Activated CD8-positive, alpha-beta memory T cell treated with anti-CD3 and anti-CD28 coated beads for 24 hours (primary cell): Measurements from ENCODE around the gene DCAF10.
"Not testable (repeated sequence)": the region's sequence is repeated elsewhere in the genome, so short reads cannot be mapped to it uniquely, and the experiment has no call there.

Source experiments
- DNase-seq: peaks from one replicate; pipeline ENCODE4 v3.0.0-alpha.2; 2020

DCAF10 gene, protein sequence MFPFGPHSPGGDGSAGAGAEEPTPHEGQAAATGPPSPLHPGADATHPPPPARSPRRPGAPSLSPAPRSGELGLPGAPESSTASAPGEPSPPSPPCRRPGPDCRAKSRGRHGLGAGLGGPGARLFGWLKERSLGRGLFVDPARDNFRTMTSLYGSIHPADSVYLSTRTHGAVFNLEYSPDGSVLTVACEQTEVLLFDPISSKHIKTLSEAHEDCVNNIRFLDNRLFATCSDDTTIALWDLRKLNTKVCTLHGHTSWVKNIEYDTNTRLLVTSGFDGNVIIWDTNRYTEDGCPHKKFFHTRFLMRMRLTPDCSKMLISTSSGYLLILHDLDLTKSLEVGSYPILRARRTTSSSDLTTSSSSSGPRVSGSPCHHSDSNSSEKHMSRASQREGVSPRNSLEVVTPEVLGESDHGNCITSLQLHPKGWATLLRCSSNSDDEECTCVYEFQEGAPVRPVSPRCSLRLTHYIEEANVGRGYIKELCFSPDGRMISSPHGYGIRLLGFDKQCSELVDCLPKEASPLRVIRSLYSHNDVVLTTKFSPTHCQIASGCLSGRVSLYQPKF

GRCh38 chr9:37800631-37801286, at the start of gene DCAF10:
TSS of gene DCAF10 (plus strand) at chr9:37800797. CDS start at chr9:37800867, 70 bp downstream.
- DNase-seq: peak; percentile 99

DNA sequence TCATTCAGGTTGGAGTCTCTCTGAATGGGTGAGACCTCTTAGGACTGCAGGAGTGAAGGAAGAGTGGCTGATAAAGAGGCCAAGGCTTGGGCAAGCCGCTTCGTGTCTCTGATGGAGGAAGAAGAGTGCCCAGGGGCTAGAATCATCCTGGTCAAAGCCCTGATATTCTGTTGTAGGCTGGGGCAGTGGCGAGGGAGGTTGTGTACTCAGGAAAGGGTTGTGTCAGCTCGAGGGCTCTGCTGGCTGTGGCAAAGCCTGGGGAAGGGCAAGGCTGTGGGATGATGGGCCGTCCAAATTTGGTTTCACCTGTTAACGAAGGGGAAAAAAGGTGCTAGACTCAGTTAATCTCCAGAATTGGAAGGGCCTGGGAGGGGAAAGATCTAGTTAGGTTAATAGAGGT, 49.4 kb upstream of the DCAF10 start:
- DNase-seq: no peak

DNA sequence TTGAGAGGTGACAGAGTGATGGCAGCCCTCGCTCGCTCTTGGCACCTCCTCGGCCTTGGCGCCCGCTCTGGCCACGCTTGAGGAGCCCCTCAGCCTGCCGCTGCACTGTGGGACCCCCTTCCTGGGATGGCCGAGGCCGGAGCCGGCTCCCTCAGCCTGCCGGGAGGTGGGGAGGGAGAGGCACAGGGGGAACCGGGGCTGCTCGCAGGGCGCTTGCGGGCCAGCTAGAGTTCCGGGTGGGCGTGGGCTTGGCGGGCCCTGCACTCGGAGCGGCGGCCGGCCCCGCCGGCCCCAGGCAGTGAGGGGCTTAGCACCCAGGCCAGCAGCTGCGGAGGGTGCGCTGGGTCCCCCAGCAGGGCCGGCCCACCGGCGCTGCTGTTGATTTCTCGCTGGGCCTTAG, 48.9 kb upstream of the DCAF10 start:
- not testable (repeated sequence) for DNase-seq

DNA sequence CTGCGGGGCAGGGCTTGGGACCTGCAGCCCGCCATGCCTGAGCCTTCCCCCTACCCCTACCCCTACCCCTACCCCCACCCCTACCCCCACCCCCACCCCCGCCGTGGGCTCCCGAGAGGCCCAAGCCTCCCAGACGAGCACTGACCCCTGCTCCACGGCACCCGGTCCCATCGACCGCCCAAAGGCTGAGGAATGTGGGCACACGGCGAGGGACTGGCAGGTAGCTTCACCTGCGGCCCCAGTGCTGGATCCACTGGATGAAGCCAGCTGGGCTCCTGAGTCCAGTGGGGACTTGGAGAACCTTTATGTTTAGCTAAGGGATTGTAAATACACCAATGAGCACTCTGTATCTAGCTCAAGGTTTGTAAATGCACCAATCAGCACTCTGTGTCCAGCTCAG, 48.5 kb upstream of the DCAF10 start:
- not testable (repeated sequence) for DNase-seq

- DNase-seq: no peak
Measured at GRCh38 chr9:37752642-37753488, 47.7 kb upstream of the DCAF10 start.

GRCh38 chr9:37753489-37754190, 47.0 kb upstream of the DCAF10 start, which contains the start of gene TRMT10B:
TSS of gene TRMT10B (plus strand) at chr9:37753805. CDS start at chr9:37761932, 8,127 bp downstream.
- DNase-seq: peak; percentile 90

GRCh38 chr9:37758747-37759146, 41.9 kb upstream of the DCAF10 start:
- DNase-seq: no peak

DNA sequence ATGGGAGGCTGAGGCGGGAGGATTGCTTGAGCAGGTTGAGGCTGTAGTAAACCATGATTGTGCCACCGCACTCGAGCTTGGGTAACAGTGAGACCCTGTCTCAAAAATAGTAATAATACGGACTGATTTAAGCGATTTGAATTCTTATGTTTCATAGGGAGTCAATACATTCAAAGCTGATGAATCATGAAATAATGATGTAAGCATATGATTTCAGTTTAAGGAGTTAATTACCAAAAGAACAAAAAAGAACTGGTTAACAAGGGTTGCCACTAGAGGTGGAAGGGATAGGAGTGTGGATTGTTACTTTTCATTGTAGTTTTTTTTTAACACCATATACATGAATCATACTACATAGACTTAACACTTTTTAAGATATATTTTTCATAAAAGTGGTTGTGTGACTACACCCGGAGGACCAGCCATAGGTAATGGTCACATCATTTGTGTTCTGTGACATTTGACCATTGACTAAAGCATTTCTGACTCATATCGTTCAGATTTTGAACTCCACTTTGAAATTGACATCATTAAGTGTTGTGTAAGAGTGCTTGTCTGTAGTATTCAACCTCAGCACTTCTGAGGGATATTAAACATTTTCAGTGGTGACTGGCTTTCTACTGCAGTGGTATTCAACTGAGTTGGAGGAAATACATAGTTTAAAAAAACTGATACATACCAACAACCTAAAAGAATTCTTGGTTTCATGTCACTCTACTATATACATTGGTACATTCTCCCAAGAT, 40.0 kb upstream of the DCAF10 start:
- DNase-seq: no peak

- no peak for DNase-seq
Measured at GRCh38 chr9:37761511-37761910, 39.1 kb upstream of the DCAF10 start.

- not testable (repeated sequence) for DNase-seq
Measured at GRCh38 chr9:37765263-37765662, 35.3 kb upstream of the DCAF10 start.

DNA sequence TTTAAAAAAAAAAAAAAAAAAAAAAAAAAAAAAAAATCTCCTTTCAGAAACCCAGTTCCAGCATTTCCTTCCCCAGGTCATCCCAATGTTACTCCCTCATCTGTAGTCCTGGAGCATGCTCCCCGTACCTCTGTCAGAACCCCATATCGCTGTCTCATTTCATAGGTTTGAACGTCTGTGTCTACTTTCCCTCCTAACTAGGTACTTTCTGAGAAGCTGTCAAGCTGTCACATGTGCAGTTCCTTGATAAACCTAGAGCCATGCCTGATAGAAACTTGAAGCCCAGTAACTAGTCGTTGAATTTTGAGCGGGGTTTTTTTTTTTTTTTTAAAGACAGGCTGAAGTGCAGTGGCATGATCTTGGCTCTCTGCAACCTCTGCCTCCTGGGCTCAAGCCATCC, 31.3 kb upstream of the DCAF10 start:
- no peak for DNase-seq

DNA sequence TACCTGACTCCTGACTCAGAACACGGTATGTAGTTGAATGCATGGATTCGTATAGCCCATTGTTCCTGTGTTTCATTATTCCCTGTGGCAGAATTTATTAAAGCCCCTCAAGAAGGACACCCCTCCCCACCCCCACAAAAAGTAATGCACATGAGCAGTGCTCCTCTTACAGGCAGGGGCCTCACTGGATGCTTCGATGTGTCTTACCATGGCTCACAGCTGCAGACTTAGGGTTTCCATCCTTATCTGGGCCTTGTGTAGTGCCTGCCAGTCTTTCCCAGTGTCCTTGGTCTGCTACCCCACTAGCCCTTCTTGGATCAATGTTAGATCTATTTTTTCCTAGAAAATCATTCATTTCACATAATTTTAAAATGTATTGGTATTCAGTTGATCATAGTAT, 30.6 kb upstream of the DCAF10 start:
- DNase-seq: no peak

DNA sequence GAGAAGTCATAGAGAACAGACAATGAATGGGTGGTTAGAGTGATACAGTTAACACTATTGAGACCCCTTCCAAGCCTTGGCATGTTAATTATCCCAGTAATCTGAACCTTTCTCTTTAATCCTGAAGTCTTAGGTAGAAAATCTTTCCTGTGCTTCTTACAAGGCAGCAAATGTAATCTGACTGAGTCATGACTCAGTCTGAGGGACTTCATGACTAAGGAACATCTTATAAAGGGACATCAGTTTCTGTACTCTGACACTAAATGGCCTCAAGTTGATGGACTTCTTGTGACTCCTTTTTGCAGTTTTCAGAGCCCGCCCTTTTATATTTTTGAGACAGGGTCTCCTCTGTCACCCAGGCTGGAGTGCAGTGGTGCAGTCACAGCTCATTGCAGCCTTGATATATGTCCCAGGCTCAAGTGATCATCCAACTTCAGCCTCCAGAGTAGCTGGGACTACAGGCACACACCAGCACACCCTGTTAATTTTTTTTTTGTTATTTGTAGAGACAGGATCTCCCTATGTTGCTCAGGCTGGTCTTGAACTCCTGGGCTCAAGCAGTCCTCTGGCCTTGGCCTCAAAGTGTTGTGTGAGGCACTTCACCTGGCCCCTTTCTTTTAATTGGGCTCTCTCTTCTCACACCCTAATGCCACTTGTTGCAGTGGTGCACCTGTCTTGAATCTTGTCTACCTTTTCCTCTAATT, 25.2 kb upstream of the DCAF10 start:
- DNase-seq: no peak

DNA sequence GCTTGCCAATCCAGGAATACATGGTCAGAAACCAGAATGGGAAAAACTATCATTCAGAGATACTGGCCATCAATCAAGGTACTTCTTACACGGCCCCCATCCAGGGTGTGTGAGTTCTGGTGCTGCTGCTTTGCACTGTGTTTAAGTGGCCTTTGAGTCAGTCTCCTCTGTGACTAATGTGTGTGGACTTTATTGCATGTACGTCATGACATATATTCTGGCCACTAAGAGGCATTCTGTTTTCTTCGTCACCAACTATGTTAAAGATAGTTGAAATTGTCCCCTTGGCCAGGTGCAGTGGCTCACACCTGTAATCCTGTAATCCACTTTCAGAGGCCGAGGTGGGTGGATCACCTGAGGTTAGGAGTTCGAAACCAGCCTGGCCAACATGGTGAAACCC, 24.3 kb upstream of the DCAF10 start:
- no peak for DNase-seq

- DNase-seq: no peak
Measured at GRCh38 chr9:37778534-37778933, 22.1 kb upstream of the DCAF10 start.

- no peak for DNase-seq
Measured at GRCh38 chr9:37784291-37784615, 16.3 kb upstream of the DCAF10 start.

DNA sequence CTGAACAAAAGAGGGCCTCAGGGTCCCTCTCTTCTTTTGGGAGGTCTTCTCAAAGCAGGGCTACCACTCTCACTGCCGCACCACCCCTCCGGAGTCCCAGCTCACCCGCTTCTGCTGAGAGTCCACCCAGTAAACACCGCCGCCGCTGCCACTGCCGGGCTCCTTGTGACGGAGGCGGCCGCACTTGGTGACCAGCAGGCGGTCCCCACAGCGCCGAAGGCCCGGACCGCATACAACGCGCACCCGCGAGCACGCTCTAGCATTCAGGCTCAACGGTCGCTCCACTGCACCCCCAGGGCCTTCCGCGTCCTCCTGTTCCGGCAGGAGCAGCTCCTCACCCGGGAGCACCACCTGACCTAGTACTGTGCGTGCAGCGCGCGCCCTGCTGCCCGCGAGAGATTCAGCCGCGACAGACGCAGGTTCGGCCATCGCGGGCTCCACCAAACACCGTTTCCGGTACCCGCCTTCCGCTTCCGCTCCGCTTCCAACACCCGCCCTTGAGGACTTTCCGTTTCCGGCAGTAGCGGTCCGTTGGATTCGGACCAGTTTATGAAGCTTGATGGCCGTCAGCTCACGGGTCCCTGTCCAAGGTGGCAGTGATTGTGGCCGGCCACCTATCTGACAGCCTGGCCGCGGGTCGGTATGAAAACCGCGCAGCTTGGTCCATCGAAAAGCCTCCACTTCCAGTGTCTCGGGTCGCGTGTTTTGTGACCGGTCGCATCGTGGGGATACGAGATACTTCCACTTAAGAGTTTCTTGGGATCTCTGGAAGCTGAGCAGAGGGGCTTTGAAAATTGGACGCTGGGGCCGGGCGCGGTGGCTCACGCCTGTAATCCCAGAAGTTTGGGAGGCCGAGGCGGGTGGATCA, 15.7 kb upstream of the DCAF10 start, which contains the start of gene EXOSC3:
Gene EXOSC3 (minus strand): TSS at position 449 of the 868 bp plus-strand sequence. CDS start 20 bp downstream, at position 429.
- peak; percentile 94 for DNase-seq

GRCh38 chr9:37787059-37787458, 13.5 kb upstream of the DCAF10 start:
- DNase-seq: no peak

DNA sequence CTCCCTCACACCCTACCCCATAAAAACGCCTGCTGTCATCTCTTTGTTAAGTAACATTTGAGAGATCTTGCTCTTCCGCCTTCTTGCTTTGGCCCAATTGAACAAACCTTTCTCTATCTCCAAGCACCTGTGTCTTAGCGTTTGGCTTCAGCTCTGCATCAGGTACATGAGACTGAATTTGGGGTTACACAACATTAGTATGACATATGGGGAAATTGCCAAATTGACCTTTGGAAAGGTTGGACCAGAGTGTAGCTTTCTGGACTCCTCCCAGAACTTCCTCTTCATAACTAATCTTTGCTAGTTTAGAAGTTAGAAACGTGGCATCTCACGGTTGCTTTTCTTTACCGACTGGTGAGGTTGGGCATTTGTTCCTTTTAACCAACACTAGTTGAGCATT, 12.3 kb upstream of the DCAF10 start:
- no peak for DNase-seq

- DNase-seq: no peak
Measured at GRCh38 chr9:37790096-37790495, 10.5 kb upstream of the DCAF10 start.
